H9 (cell line): Measurements from ENCODE around the gene MRPL40. TPM values are rescaled to one million over a fixed set of nuclear protein-coding genes. Genes with fewer than 3 reads are reported as not detected.

Source experiments
- DNase-seq: peaks from one replicate; pipeline ENCODE4 v3.0.0-alpha.2; 2017
- H2AFZ ChIP-seq: one replicate; pipeline ENCODE4 v1.6.1; 2013; ENCODE audit warnings: mild to moderate bottlenecking, low read length, control low read depth, moderate library complexity
- H2AK5ac ChIP-seq: 2 replicates; pipeline ENCODE4 v1.6.1; 2013; ENCODE audit warnings: low read length, control low read depth, mixed read lengths; ENCODE audit not compliant: insufficient read length
- H2BK120ac ChIP-seq: one replicate; pipeline ENCODE4 v1.6.1; 2013; ENCODE audit warnings: low read depth, mild to moderate bottlenecking, low read length, control low read depth, inconsistent platforms; ENCODE audit not compliant: poor library complexity, severe bottlenecking
- H2BK12ac ChIP-seq: 2 replicates; pipeline ENCODE4 v1.6.1; 2013; ENCODE audit warnings: low read length, control low read depth, mixed read lengths, low read depth; ENCODE audit not compliant: insufficient read length
- H2BK15ac ChIP-seq: 2 replicates; pipeline ENCODE4 v1.6.1; 2013; ENCODE audit warnings: low read depth, low read length, control low read depth
- H2BK20ac ChIP-seq: one replicate; pipeline ENCODE4 v1.6.1; 2013; ENCODE audit warnings: low read depth, mild to moderate bottlenecking, low read length, control low read depth, inconsistent platforms; ENCODE audit not compliant: poor library complexity, severe bottlenecking
- H2BK5ac ChIP-seq: 2 replicates; pipeline ENCODE4 v1.6.1; 2013; ENCODE audit warnings: low read length, control low read depth, mixed read lengths; ENCODE audit not compliant: insufficient read length
- H3K14ac ChIP-seq: 2 replicates; pipeline ENCODE4 v1.6.1; 2013; ENCODE audit warnings: low read length, control low read depth; ENCODE audit not compliant: insufficient read depth
- H3K18ac ChIP-seq: 2 replicates; pipeline ENCODE4 v1.6.1; 2013; ENCODE audit warnings: low read depth, mild to moderate bottlenecking, mixed read lengths, low read length, control low read depth; ENCODE audit not compliant: insufficient read length
- H3K23ac ChIP-seq: 2 replicates; pipeline ENCODE4 v1.6.1; 2013; ENCODE audit warnings: low read length, control low read depth, mixed read lengths, low read depth; ENCODE audit not compliant: insufficient read length
- H3K23me2 ChIP-seq: 2 replicates; pipeline ENCODE4 v1.6.1; 2013; ENCODE audit warnings: low read depth, mild to moderate bottlenecking, mixed read lengths, low read length, control low read depth; ENCODE audit not compliant: insufficient read length, poor library complexity, severe bottlenecking
- H3K27ac ChIP-seq: 2 replicates; pipeline ENCODE4 v1.5.1; 2013; ENCODE audit warnings: low read length, control low read depth, mixed read lengths, low read depth; ENCODE audit not compliant: insufficient read length
- H3K27me3 ChIP-seq: 2 replicates; pipeline ENCODE4 v1.6.1; 2013; ENCODE audit warnings: low read length, control low read depth, inconsistent platforms; ENCODE audit not compliant: insufficient read depth
- H3K4ac ChIP-seq: 2 replicates; pipeline ENCODE4 v1.6.1; 2013; ENCODE audit warnings: low read depth, mild to moderate bottlenecking, control low read depth, inconsistent platforms, low read length, moderate library complexity
- H3K4me1 ChIP-seq: 2 replicates; pipeline ENCODE4 v1.6.1; 2013; ENCODE audit warnings: low read length, control low read depth, inconsistent platforms; ENCODE audit not compliant: insufficient read depth
- H3K4me2 ChIP-seq: 2 replicates; pipeline ENCODE4 v1.6.1; 2013; ENCODE audit warnings: low read length, control low read depth, mixed read lengths; ENCODE audit not compliant: insufficient read length, insufficient read depth
- H3K56ac ChIP-seq: 2 replicates; pipeline ENCODE4 v1.6.1; 2013; ENCODE audit warnings: low read depth, mild to moderate bottlenecking, mixed read lengths, low read length, control low read depth; ENCODE audit not compliant: insufficient read length
- H3K79me1 ChIP-seq: 2 replicates; pipeline ENCODE4 v1.6.1; 2013; ENCODE audit warnings: low read depth, mild to moderate bottlenecking, moderate library complexity, low read length, control low read depth, inconsistent platforms; ENCODE audit not compliant: insufficient read depth, poor library complexity, severe bottlenecking
- H3K79me2 ChIP-seq: 2 replicates; pipeline ENCODE4 v1.6.1; 2013; ENCODE audit warnings: low read length, control low read depth, inconsistent platforms; ENCODE audit not compliant: insufficient read depth
- H3K9ac ChIP-seq: 2 replicates; pipeline ENCODE4 v1.6.1; 2013; ENCODE audit warnings: low read length, control low read depth, mixed read lengths; ENCODE audit not compliant: insufficient read length; ENCODE audit errors: extremely low read depth
- H3K9me3 ChIP-seq: one replicate; pipeline ENCODE4 v1.6.1; 2013; ENCODE audit warnings: low read depth, low read length, inconsistent platforms; ENCODE audit not compliant: control insufficient read depth
- H3T11ph ChIP-seq: one replicate; pipeline ENCODE4 v1.6.1; 2013; ENCODE audit warnings: mild to moderate bottlenecking, low read length, control low read depth, inconsistent platforms
- H4K20me1 ChIP-seq: one replicate; pipeline ENCODE4 v1.6.1; 2013; ENCODE audit not compliant: control insufficient read depth, insufficient read length, insufficient read depth
- H4K5ac ChIP-seq: 2 replicates; pipeline ENCODE4 v1.6.1; 2013; ENCODE audit warnings: low read depth, mild to moderate bottlenecking, mixed read lengths, low read length, control low read depth; ENCODE audit not compliant: insufficient read length
- H4K8ac ChIP-seq: replicated peaks from 2 replicates; pipeline ENCODE4 v1.6.1; 2013; ENCODE audit warnings: low read length, control low read depth, mixed read lengths, low read depth; ENCODE audit not compliant: insufficient read length
- H4K91ac ChIP-seq: 2 replicates; pipeline ENCODE4 v1.6.1; 2013; ENCODE audit warnings: low read depth, mild to moderate bottlenecking, moderate library complexity, mixed read lengths, low read length, control low read depth; ENCODE audit not compliant: insufficient read length
- H3K27ac Mint-ChIP-seq, 3 experiments: 2 replicates in 2 of 3; 3 replicates in 1 of 3; pipeline ENCODE4 v1.8.0; 2020 to 2021; ENCODE audit warnings: mixed read lengths in 3 of 3, mild to moderate bottlenecking in 1 of 3, moderate library complexity in 1 of 3
- H3K27me3 Mint-ChIP-seq: 2 replicates; pipeline ENCODE4 v1.8.0; 2021; ENCODE audit warnings: low read depth, mild to moderate bottlenecking, moderate library complexity, mixed read lengths
- H3K36me3 Mint-ChIP-seq, 3 experiments: 2 replicates in 2 of 3; 3 replicates in 1 of 3; pipeline ENCODE4 v1.8.0; 2020 to 2021; ENCODE audit warnings: low read depth in 3 of 3, mixed read lengths in 3 of 3; ENCODE audit not compliant: insufficient read depth in 1 of 3
- H3K4me1 Mint-ChIP-seq, 2 experiments: 2 replicates each; pipeline ENCODE4 v1.8.0; 2020; ENCODE audit warnings: mixed read lengths in 2 of 2
- H3K4me3 Mint-ChIP-seq, 2 experiments: 2 replicates in 1 of 2; 3 replicates in 1 of 2; pipeline ENCODE4 v1.8.0; 2020 to 2021; ENCODE audit warnings: mild to moderate bottlenecking in 2 of 2, mixed read lengths in 2 of 2, moderate library complexity in 1 of 2
- H3K9me3 Mint-ChIP-seq, 2 experiments: 2 replicates in 1 of 2; 3 replicates in 1 of 2; pipeline ENCODE4 v1.8.0; 2020; ENCODE audit warnings: mild to moderate bottlenecking in 2 of 2, mixed read lengths in 2 of 2, moderate library complexity in 1 of 2
- CTCF ChIP-seq: fragments of 200-600 bp; sonication (generic); conservative IDR thresholded peaks from 3 replicates; pipeline ENCODE4 v1.8.0; 2021; ENCODE audit warnings: antibody characterized with exemption, mild to moderate bottlenecking
- WGBS: extraction: QIAGEN DNeasy Blood & Tissue Kit; methylation state at CpG from one replicate; pipeline ENCODE4 v1.1.7; 2013; ENCODE audit warnings: missing lambda C conversion rate, low lambda C conversion rate, mixed read lengths; ENCODE audit not compliant: insufficient read length; ENCODE audit errors: extremely low coverage; 5-methylcytosine and 5-hydroxymethylcytosine counted together
- total RNA-seq: library from RNA; stranded (reverse); gene quantifications from 2 replicates; pipeline ENCODE4 v1.2.1, GENCODE V29; 2021

The MRPL40 gene
- total RNA-seq, 1 experiment from 2014 or later = 15.2 TPM

- no peaks in the 10 kb centered on the region for H3K4me1 Mint-ChIP-seq
- H3K79me2 ChIP-seq = no peaks in the 10 kb centered on the region
- peaks cover 49 to 94% (median 84%) of the 10 kb centered on the region in 3 experiments; a peak in 6 of 7 replicates for H3K36me3 Mint-ChIP-seq
- no peaks in the 10 kb centered on the region; a peak in 1 of 5 replicates for H3K9me3 Mint-ChIP-seq
- no peak overlapping the region for H3K9ac ChIP-seq
- H3T11ph ChIP-seq = no peak overlapping the region
- H3K27me3 ChIP-seq = no peaks in the 10 kb centered on the region
- H3K4me2 ChIP-seq = no peak overlapping the region
- no peak overlapping the region for H3K56ac ChIP-seq
- H3K4me3 Mint-ChIP-seq = no peak overlapping the region
- H2AFZ ChIP-seq = no peak overlapping the region
- no peaks in the 10 kb centered on the region for H4K20me1 ChIP-seq
- H3K14ac ChIP-seq = no peak overlapping the region
- no peak overlapping the region for H4K8ac ChIP-seq
- H4K91ac ChIP-seq = no peak overlapping the region
- H3K9me3 ChIP-seq = no peaks in the 10 kb centered on the region
- no peak overlapping the region for H3K23ac ChIP-seq
- no peaks in the 10 kb centered on the region for H3K4me1 ChIP-seq
- no peak overlapping the region for H2BK20ac ChIP-seq
- no peak for DNase-seq
- TF ChIP-seq CTCF = no peak
- H3K27me3 Mint-ChIP-seq = no peaks in the 10 kb centered on the region
- peaks cover 3% of the 10 kb centered on the region for H3K79me1 ChIP-seq
- H2BK12ac ChIP-seq = no peak overlapping the region
- no CpG with 5 or more reads among the region's 7 CpGs for WGBS
- H2BK5ac ChIP-seq = no peak overlapping the region
- H2AK5ac ChIP-seq = no peak overlapping the region
- H3K27ac ChIP-seq = no peak overlapping the region
- H2BK15ac ChIP-seq = no peak overlapping the region
- no peak overlapping the region for H3K27ac Mint-ChIP-seq
- no peak overlapping the region for H4K5ac ChIP-seq
- no peaks in the 10 kb centered on the region for H3K23me2 ChIP-seq
- H3K18ac ChIP-seq = no peak overlapping the region
- H3K4ac ChIP-seq = no peak overlapping the region
- H2BK120ac ChIP-seq = no peak overlapping the region
These were observed 37.1 kb downstream of the MRPL40 start for GRCh38 chr22:19469421-19469820.
